Measurements from ENCODE around the gene FUT8.

DNA sequence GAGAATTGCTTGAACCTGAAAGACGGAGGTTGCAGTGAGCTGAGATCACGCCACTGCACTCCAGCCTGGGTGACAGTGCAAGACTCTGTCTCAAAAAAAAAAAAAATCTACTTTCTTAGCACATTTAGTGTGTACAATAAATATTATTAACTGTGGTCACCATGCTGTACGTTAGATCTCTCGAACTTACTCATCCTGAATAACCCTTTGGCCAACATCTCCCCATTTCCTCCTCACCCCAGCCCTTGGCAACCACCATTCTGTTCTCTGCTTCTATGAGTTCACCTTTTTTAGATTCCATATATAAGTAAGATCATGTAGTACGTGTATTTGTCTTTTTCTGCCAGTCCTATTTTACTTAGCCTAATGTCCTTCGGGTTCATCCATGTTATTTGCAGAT lies 13.4 kb downstream of the FUT8 start:
- TF ChIP-seq POLR2A (IDR thresholded peaks at IDR 0.05), result no peak
- TF ChIP-seq, protein P1, sequence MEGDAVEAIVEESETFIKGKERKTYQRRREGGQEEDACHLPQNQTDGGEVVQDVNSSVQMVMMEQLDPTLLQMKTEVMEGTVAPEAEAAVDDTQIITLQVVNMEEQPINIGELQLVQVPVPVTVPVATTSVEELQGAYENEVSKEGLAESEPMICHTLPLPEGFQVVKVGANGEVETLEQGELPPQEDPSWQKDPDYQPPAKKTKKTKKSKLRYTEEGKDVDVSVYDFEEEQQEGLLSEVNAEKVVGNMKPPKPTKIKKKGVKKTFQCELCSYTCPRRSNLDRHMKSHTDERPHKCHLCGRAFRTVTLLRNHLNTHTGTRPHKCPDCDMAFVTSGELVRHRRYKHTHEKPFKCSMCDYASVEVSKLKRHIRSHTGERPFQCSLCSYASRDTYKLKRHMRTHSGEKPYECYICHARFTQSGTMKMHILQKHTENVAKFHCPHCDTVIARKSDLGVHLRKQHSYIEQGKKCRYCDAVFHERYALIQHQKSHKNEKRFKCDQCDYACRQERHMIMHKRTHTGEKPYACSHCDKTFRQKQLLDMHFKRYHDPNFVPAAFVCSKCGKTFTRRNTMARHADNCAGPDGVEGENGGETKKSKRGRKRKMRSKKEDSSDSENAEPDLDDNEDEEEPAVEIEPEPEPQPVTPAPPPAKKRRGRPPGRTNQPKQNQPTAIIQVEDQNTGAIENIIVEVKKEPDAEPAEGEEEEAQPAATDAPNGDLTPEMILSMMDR (IDR thresholded peaks at IDR 0.05), result no peak
